K562 (cell line): ENCODE data around the gene PRM2. TPM values are rescaled to one million over a fixed set of nuclear protein-coding genes. Genes with fewer than 3 reads are reported as not detected.

Experiments used
- ATAC-seq: fragments of 200-7000 bp; cut with Tn5 transposase; 3 replicates; pipeline ENCODE4 v1.9.1; 2020; ENCODE audit warnings: moderate library complexity
- BruUV-seq: library from RNA; stranded (reverse); fragments of 400-500 nt; replicated peaks from 2 replicates; lab custom pipeline; 2021; lab: Mats Ljungman, UMichigan
- CTCF ChIA-PET: fragments of 300-600 bp; formaldehyde crosslinking; extraction: SDS; loops from one replicate; lab custom pipeline; 2021; ENCODE audit warnings: low intra/inter-chr PET ratio; lab: Yijun Ruan, JAX
- POLR2A ChIA-PET: fragments of 300-600, 350-650 bp; sonication (Branson Sonifier 250); formaldehyde crosslinking; extraction: SDS; loops from one replicate; lab custom pipeline; 2021; ENCODE audit warnings: antibody characterized with exemption, inconsistent platforms; lab: Yijun Ruan, JAX
- DNase-seq, 4 experiments: peaks; one replicate each; pipeline versions ENCODE4 v3.0.0 to v3.0.0-alpha.2; 2011 to 2018; ENCODE audit warnings: low spot score in 3 of 4, mixed read lengths in 3 of 4; ENCODE audit errors: extremely low read depth in 1 of 4
- FAIRE-seq: peaks from 2 replicates; lab custom pipeline; 2011; peaks lifted over from hg19 to GRCh38; lab: Jason Lieb, UNC
- H2AFZ ChIP-seq: 2 replicates; pipeline ENCODE4 v1.6.0; 2011; ENCODE audit warnings: low read depth, low read length, control low read depth, inconsistent platforms
- H3K27ac ChIP-seq: fragments of 200-600 bp; 3 replicates; pipeline ENCODE4 v1.8.0; 2011; ENCODE audit warnings: low read depth, mild to moderate bottlenecking, control low read depth, inconsistent platforms, low read length, moderate library complexity, mixed read lengths; ENCODE audit errors: extremely low read depth
- H3K27me3 ChIP-seq, 2 experiments: fragments of 300-600 bp in 1 of 2; 2 replicates in 1 of 2; 3 replicates in 1 of 2; pipeline versions ENCODE4 v1.6.0 to v1.8.0; 2011; ENCODE audit warnings: inconsistent platforms in 2 of 2, low read length in 2 of 2, mild to moderate bottlenecking in 1 of 2, mixed read lengths in 1 of 2, moderate library complexity in 1 of 2; ENCODE audit not compliant: control insufficient read depth in 2 of 2, insufficient read depth in 2 of 2
- H3K36me3 ChIP-seq: fragments of 300-600 bp; 3 replicates; pipeline ENCODE4 v1.8.0; 2011; ENCODE audit warnings: mild to moderate bottlenecking, low read length, inconsistent platforms; ENCODE audit not compliant: control insufficient read depth, insufficient read depth
- H3K4me1 ChIP-seq, 2 experiments: fragments of 200-600 bp in 1 of 2; replicated peaks in 1 of 2; 2 replicates in 1 of 2; 3 replicates in 1 of 2; pipeline versions ENCODE4 v1.5.1 to v1.8.0; 2011; ENCODE audit warnings: inconsistent platforms in 2 of 2, low read length in 2 of 2, mild to moderate bottlenecking in 1 of 2, mixed read lengths in 1 of 2, moderate library complexity in 1 of 2; ENCODE audit not compliant: control insufficient read depth in 2 of 2, insufficient read depth in 2 of 2
- H3K4me2 ChIP-seq: 2 replicates; pipeline ENCODE4 v1.6.1; 2011; ENCODE audit warnings: low read length, control low read depth, inconsistent platforms, mixed read lengths; ENCODE audit not compliant: insufficient read depth
- H3K4me3 ChIP-seq: fragments of 200-600 bp; sonication (generic), shearing (Covaris generic); 2 replicates; pipeline ENCODE4 v1.5.1; 2016; ENCODE audit warnings: control low read depth, inconsistent platforms
- H3K79me2 ChIP-seq: fragments of 200-600 bp; 3 replicates; pipeline ENCODE4 v1.8.0; 2011; ENCODE audit warnings: low read length, inconsistent platforms; ENCODE audit not compliant: control insufficient read depth, insufficient read depth
- H3K9ac ChIP-seq, 2 experiments: 2 replicates each; pipeline versions ENCODE4 v1.6.0 to v1.6.1; 2011; ENCODE audit warnings: low read depth in 2 of 2, low read length in 2 of 2, control low read depth in 1 of 2, inconsistent platforms in 1 of 2, mild to moderate bottlenecking in 1 of 2, mixed read lengths in 1 of 2; ENCODE audit not compliant: insufficient read depth in 1 of 2
- H3K9me1 ChIP-seq: one replicate; pipeline ENCODE4 v1.6.0; 2011; ENCODE audit warnings: inconsistent platforms, mild to moderate bottlenecking, low read length, moderate library complexity; ENCODE audit not compliant: control insufficient read depth, insufficient read depth
- H3K9me3 ChIP-seq: replicated peaks from 2 replicates; pipeline ENCODE4 v1.5.1; 2011; ENCODE audit warnings: low read depth, low read length, inconsistent platforms; ENCODE audit not compliant: control insufficient read depth, insufficient read depth
- H4K20me1 ChIP-seq: replicated peaks from 2 replicates; pipeline ENCODE4 v1.6.1; 2011; ENCODE audit warnings: low read length, inconsistent platforms, mixed read lengths; ENCODE audit not compliant: control insufficient read depth, insufficient read depth
- FOXK1 ChIP-seq: sonication (generic); formaldehyde crosslinking; IDR thresholded peaks from 2 replicates; pipeline ENCODE4 v1.8.0; 2022; ENCODE audit warnings: missing genetic modification reagents, mild to moderate bottlenecking, borderline replicate concordance
- OTX1 ChIP-seq: fragments of 450-650 bp; formaldehyde crosslinking; IDR thresholded peaks from 2 replicates; pipeline ENCODE4 v1.4.0; 2022; ENCODE audit warnings: mild to moderate bottlenecking
- POLR3A ChIP-seq: IDR thresholded peaks from 2 replicates; pipeline ENCODE4 v1.6.1; 2011; ENCODE audit warnings: borderline replicate concordance, mild to moderate bottlenecking, moderate library complexity; ENCODE audit not compliant: insufficient read length, insufficient read depth; ENCODE audit errors: extremely low read depth
- SIN3A ChIP-seq, 2 experiments: fragments of 150-350 bp in 1 of 2; IDR thresholded peaks; 2 replicates each; pipeline ENCODE4 v1.6.1; 2011 to 2016; ENCODE audit warnings: borderline replicate concordance in 2 of 2, low read depth in 2 of 2, low read length in 2 of 2, mild to moderate bottlenecking in 2 of 2, moderate library complexity in 2 of 2; ENCODE audit not compliant: control insufficient read depth in 1 of 2
- TRIM28 ChIP-seq: fragments of 450-650 bp; IDR thresholded peaks from 2 replicates; pipeline ENCODE4 v1.6.1; 2017
- ZNF23 ChIP-seq: fragments of 250-450 bp; sonication (Bioruptor Pico); IDR thresholded peaks from 2 replicates; pipeline ENCODE4 v1.4.0; 2020; ENCODE audit warnings: mild to moderate bottlenecking
- WGBS: fragments of 100-300 bp; shearing (Covaris generic); methylation state at CpG from one replicate; pipeline ENCODE4 v1.1.6; 2016; ENCODE audit warnings: low coverage, mixed read lengths; ENCODE audit not compliant: insufficient coverage; ENCODE audit errors: missing lambda C conversion rate; 5-methylcytosine and 5-hydroxymethylcytosine counted together
- in situ Hi-C: fragments of 300-500 bp; cut with MboI; formaldehyde crosslinking; loops from 4 replicates; pipeline ENCODE4 v1.15.0; 2018; ENCODE audit warnings: inconsistent platforms, mixed read lengths
- intact Hi-C: fragments of 100-400 bp; cut with micrococcal nuclease; formaldehyde crosslinking; loops from 2 replicates; pipeline ENCODE4 v1.14.2; 2022
- polyA plus RNA-seq, 8 experiments: library from polyadenylated mRNA; depleted of rRNA in 4 of 8; stranded (reverse) in 5 of 8; unstranded in 3 of 8; fragments of >200 nt; fragmentation: Nextera tagmentation in 2 of 8; fragmentation: Illumina TruSeq in 1 of 8; extraction: Ambion mirVana in 2 of 8; extraction: Trizol in 1 of 8; gene quantifications; 2 replicates each; pipeline versions ENCODE4 v1.2.1 to v1.2.3, GENCODE V29; 2011 to 2014; ENCODE audit warnings: inconsistent platforms in 1 of 8, missing spikeins in 1 of 8
- total RNA-seq, 7 experiments: library from RNA; depleted of rRNA in 6 of 7; stranded (reverse); fragments of >200 nt in 6 of 7; fragmentation: Illumina TruSeq in 2 of 7; extraction: Trizol in 2 of 7; gene quantifications; 2 replicates each; pipeline versions ENCODE4 v1.2.1 to v1.2.3, GENCODE V29; 2011 to 2021; ENCODE audit warnings: low replicate concordance in 1 of 7
- TF ChIP-seq, protein P1 (sequence below): fragments of 200-800 bp; sonication (Bioruptor generic); IDR thresholded peaks from 2 replicates; pipeline ENCODE4 v1.6.1; 2017; ENCODE audit warnings: missing genetic modification characterization, missing compliant biosample characterization

The PRM2 gene
- total and polyA plus RNA-seq, 9 of the 15 experiments (the other 6 are each of a cell fraction or from before 2014, with no cell fraction given), result not detected

DNA sequence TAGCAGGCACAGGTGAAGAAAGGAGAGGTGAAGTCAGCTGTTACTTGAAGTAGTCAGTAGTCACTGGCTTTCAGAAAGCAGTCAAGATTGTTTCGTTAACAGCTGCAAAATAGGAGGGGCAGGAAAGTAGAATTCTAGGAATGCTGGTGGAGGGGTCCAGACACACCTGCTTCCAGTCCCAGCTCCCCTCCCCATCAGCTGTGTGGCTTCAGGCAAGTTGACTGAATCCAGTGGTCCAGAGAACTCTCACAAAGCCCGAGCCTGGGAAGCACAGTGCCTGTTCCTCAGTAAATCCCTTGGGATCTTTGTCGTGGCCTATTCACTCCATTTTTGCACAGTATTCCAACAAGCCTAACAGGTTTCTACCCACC is 15.7 kb downstream of the PRM2 start:
- no peak overlapping the region for H3K4me2 ChIP-seq
- no peak overlapping the region for H2AFZ ChIP-seq
- no peak for TF ChIP-seq TRIM28
- no peak for TF ChIP-seq SIN3A (IDR thresholded peaks at IDR 0.05; ENCODE audit: borderline replicate concordance in 2 of 2, control insufficient read depth in 1 of 2, low read depth in 2 of 2, low read length in 2 of 2)
- TF ChIP-seq POLR3A, result no peak
- TF ChIP-seq OTX1 (CRISPR knock-in tag), result no peak
- TF ChIP-seq, protein P1, sequence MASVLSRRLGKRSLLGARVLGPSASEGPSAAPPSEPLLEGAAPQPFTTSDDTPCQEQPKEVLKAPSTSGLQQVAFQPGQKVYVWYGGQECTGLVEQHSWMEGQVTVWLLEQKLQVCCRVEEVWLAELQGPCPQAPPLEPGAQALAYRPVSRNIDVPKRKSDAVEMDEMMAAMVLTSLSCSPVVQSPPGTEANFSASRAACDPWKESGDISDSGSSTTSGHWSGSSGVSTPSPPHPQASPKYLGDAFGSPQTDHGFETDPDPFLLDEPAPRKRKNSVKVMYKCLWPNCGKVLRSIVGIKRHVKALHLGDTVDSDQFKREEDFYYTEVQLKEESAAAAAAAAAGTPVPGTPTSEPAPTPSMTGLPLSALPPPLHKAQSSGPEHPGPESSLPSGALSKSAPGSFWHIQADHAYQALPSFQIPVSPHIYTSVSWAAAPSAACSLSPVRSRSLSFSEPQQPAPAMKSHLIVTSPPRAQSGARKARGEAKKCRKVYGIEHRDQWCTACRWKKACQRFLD (CRISPR knock-in tag), result no peak
- TF ChIP-seq FOXK1, result no peak
- no peak for TF ChIP-seq ZNF23 (CRISPR knock-in tag)
- peaks cover under 1% of the 10 kb centered on the region; the same call in 2 of the 3 replicates for H3K79me2 ChIP-seq
- in situ Hi-C loops, result loop anchor here (5.0 kb wide), 2 partner anchors 92 to 303 kb away; no protein-coding TSS in a partner anchor
- no peak for ATAC-seq
- CTCF ChIA-PET, result no interaction called here
- intact Hi-C loops, result no loop called here
- H3K27ac ChIP-seq, result no peak overlapping the region
- H3K9ac ChIP-seq, result no peak overlapping the region; a peak in 1 of 4 replicates
- H3K4me1 ChIP-seq, result peaks cover 10 to 19% of the 10 kb centered on the region in 2 experiments; a peak in 4 of 5 replicates
- H3K36me3 ChIP-seq, result no peaks in the 10 kb centered on the region
- H3K27me3 ChIP-seq, result peaks cover 0 to 26% of the 10 kb centered on the region in 2 experiments; a peak in 3 of 5 replicates
- WGBS, result 10% methylated on average over 3 of the region's 3 CpGs
- no peak for DNase-seq
- peaks cover 11% of the 10 kb centered on the region; the same call in 1 of the 2 replicates for H4K20me1 ChIP-seq
- BruUV-seq, result no TSS peak
- POLR2A ChIA-PET, result interaction anchor here (0.6 to 1.2 kb wide), 4 partner anchors 10 to 175 kb away, joined by 3 to 6 read pairs (median 4); partner anchors contain the start of gene PRM2
- H3K9me1 ChIP-seq, result no peaks in the 10 kb centered on the region
- H3K9me3 ChIP-seq, result no peaks in the 10 kb centered on the region
- H3K4me3 ChIP-seq, result no peak overlapping the region
- no peak for FAIRE-seq
